ENCODE data around the gene BMP10.

Gene BMP10

GRCh38 chr2:68817306-68817705 is 53.9 kb downstream of the BMP10 start:
- TF ChIP-seq TAF1 (IDR thresholded peaks at IDR 0.05; ENCODE audit: low read depth, low read length) (no peak), POLR2AphosphoS5 (IDR thresholded peaks at IDR 0.05; ENCODE audit: low read depth, low read length) (no peak), POU2F2 (IDR thresholded peaks at IDR 0.05; ENCODE audit: low read depth, low read length) (no peak), POLR2A (IDR thresholded peaks at IDR 0.05; ENCODE audit: low read depth, low read length) (no peak), PAX5 (IDR thresholded peaks at IDR 0.05; ENCODE audit: insufficient read depth, low read length, severe bottlenecking) (no peak), SPI1 (IDR thresholded peaks at IDR 0.05; ENCODE audit: low read depth, low read length) (no peak)
- no peak for DNase-seq (ENCODE audit: insufficient read length, low spot score)
- no peak for FAIRE-seq
